K562 (cell line): ENCODE data around the gene TBC1D7. TPM values are rescaled to one million over a fixed set of nuclear protein-coding genes. Genes with fewer than 3 reads are reported as not detected.

Experiments
- ATAC-seq: fragments of 200-7000 bp; cut with Tn5 transposase; 3 replicates; pipeline ENCODE4 v1.9.1; 2020; ENCODE audit warnings: moderate library complexity
- BruUV-seq: library from RNA; stranded (reverse); fragments of 400-500 nt; replicated peaks from 2 replicates; lab custom pipeline; 2021; lab: Mats Ljungman, UMichigan
- CTCF ChIA-PET: fragments of 300-600 bp; formaldehyde crosslinking; extraction: SDS; loops from one replicate; lab custom pipeline; 2021; ENCODE audit warnings: low intra/inter-chr PET ratio; lab: Yijun Ruan, JAX
- POLR2A ChIA-PET: fragments of 300-600, 350-650 bp; sonication (Branson Sonifier 250); formaldehyde crosslinking; extraction: SDS; loops from one replicate; lab custom pipeline; 2021; ENCODE audit warnings: antibody characterized with exemption, inconsistent platforms; lab: Yijun Ruan, JAX
- DNase-seq, 4 experiments: peaks; one replicate each; pipeline versions ENCODE4 v3.0.0 to v3.0.0-alpha.2; 2011 to 2018; ENCODE audit warnings: low spot score in 3 of 4, mixed read lengths in 3 of 4; ENCODE audit errors: extremely low read depth in 1 of 4
- FAIRE-seq: peaks from 2 replicates; lab custom pipeline; 2011; peaks lifted over from hg19 to GRCh38; lab: Jason Lieb, UNC
- H2AFZ ChIP-seq: 2 replicates; pipeline ENCODE4 v1.6.0; 2011; ENCODE audit warnings: low read depth, low read length, control low read depth, inconsistent platforms
- H3K27ac ChIP-seq: fragments of 200-600 bp; 3 replicates; pipeline ENCODE4 v1.8.0; 2011; ENCODE audit warnings: low read depth, mild to moderate bottlenecking, control low read depth, inconsistent platforms, low read length, moderate library complexity, mixed read lengths; ENCODE audit errors: extremely low read depth
- H3K27me3 ChIP-seq, 2 experiments: fragments of 300-600 bp in 1 of 2; 2 replicates in 1 of 2; 3 replicates in 1 of 2; pipeline versions ENCODE4 v1.6.0 to v1.8.0; 2011; ENCODE audit warnings: inconsistent platforms in 2 of 2, low read length in 2 of 2, mild to moderate bottlenecking in 1 of 2, mixed read lengths in 1 of 2, moderate library complexity in 1 of 2; ENCODE audit not compliant: control insufficient read depth in 2 of 2, insufficient read depth in 2 of 2
- H3K36me3 ChIP-seq: fragments of 300-600 bp; 3 replicates; pipeline ENCODE4 v1.8.0; 2011; ENCODE audit warnings: mild to moderate bottlenecking, low read length, inconsistent platforms; ENCODE audit not compliant: control insufficient read depth, insufficient read depth
- H3K4me1 ChIP-seq, 2 experiments: fragments of 200-600 bp in 1 of 2; replicated peaks in 1 of 2; 2 replicates in 1 of 2; 3 replicates in 1 of 2; pipeline versions ENCODE4 v1.5.1 to v1.8.0; 2011; ENCODE audit warnings: inconsistent platforms in 2 of 2, low read length in 2 of 2, mild to moderate bottlenecking in 1 of 2, mixed read lengths in 1 of 2, moderate library complexity in 1 of 2; ENCODE audit not compliant: control insufficient read depth in 2 of 2, insufficient read depth in 2 of 2
- H3K4me2 ChIP-seq: 2 replicates; pipeline ENCODE4 v1.6.1; 2011; ENCODE audit warnings: low read length, control low read depth, inconsistent platforms, mixed read lengths; ENCODE audit not compliant: insufficient read depth
- H3K4me3 ChIP-seq: fragments of 200-600 bp; sonication (generic), shearing (Covaris generic); 2 replicates; pipeline ENCODE4 v1.5.1; 2016; ENCODE audit warnings: control low read depth, inconsistent platforms
- H3K79me2 ChIP-seq: fragments of 200-600 bp; 3 replicates; pipeline ENCODE4 v1.8.0; 2011; ENCODE audit warnings: low read length, inconsistent platforms; ENCODE audit not compliant: control insufficient read depth, insufficient read depth
- H3K9ac ChIP-seq, 2 experiments: 2 replicates each; pipeline versions ENCODE4 v1.6.0 to v1.6.1; 2011; ENCODE audit warnings: low read depth in 2 of 2, low read length in 2 of 2, control low read depth in 1 of 2, inconsistent platforms in 1 of 2, mild to moderate bottlenecking in 1 of 2, mixed read lengths in 1 of 2; ENCODE audit not compliant: insufficient read depth in 1 of 2
- H3K9me1 ChIP-seq: one replicate; pipeline ENCODE4 v1.6.0; 2011; ENCODE audit warnings: inconsistent platforms, mild to moderate bottlenecking, low read length, moderate library complexity; ENCODE audit not compliant: control insufficient read depth, insufficient read depth
- H3K9me3 ChIP-seq: replicated peaks from 2 replicates; pipeline ENCODE4 v1.5.1; 2011; ENCODE audit warnings: low read depth, low read length, inconsistent platforms; ENCODE audit not compliant: control insufficient read depth, insufficient read depth
- H4K20me1 ChIP-seq: replicated peaks from 2 replicates; pipeline ENCODE4 v1.6.1; 2011; ENCODE audit warnings: low read length, inconsistent platforms, mixed read lengths; ENCODE audit not compliant: control insufficient read depth, insufficient read depth
- ETV6 ChIP-seq, 3 experiments: fragments of 150-350 bp in 1 of 3; sonication (generic) in 1 of 3; formaldehyde crosslinking in 1 of 3; IDR thresholded peaks; 2 replicates each; pipeline versions ENCODE4 v1.6.1 to v1.8.0; 2014 to 2022; ENCODE audit warnings: borderline replicate concordance in 2 of 3, low read depth in 2 of 3, antibody characterized with exemption in 1 of 3, low read length in 1 of 3, mild to moderate bottlenecking in 1 of 3, missing genetic modification reagents in 1 of 3
- MAFG ChIP-seq: fragments of 450-650 bp; conservative IDR thresholded peaks from 2 replicates; pipeline ENCODE4 v1.6.1; 2016; ENCODE audit warnings: missing genetic modification characterization, missing compliant biosample characterization
- SOX6 ChIP-seq: fragments of 450-650 bp; IDR thresholded peaks from 2 replicates; pipeline ENCODE4 v1.6.1; 2014; ENCODE audit warnings: mild to moderate bottlenecking
- ZNF263 ChIP-seq: sonication (generic); formaldehyde crosslinking; IDR thresholded peaks from 2 replicates; pipeline ENCODE4 v1.8.0; 2022; ENCODE audit warnings: mild to moderate bottlenecking, missing genetic modification reagents, borderline replicate concordance
- ZNF324 ChIP-seq: fragments of 250-450 bp; sonication (Bioruptor Pico); IDR thresholded peaks from 2 replicates; pipeline ENCODE4 v1.4.0; 2020; ENCODE audit warnings: mild to moderate bottlenecking
- WGBS: fragments of 100-300 bp; shearing (Covaris generic); methylation state at CpG from one replicate; pipeline ENCODE4 v1.1.6; 2016; ENCODE audit warnings: low coverage, mixed read lengths; ENCODE audit not compliant: insufficient coverage; ENCODE audit errors: missing lambda C conversion rate; 5-methylcytosine and 5-hydroxymethylcytosine counted together
- in situ Hi-C: fragments of 300-500 bp; cut with MboI; formaldehyde crosslinking; loops from 4 replicates; pipeline ENCODE4 v1.15.0; 2018; ENCODE audit warnings: inconsistent platforms, mixed read lengths
- intact Hi-C: fragments of 100-400 bp; cut with micrococcal nuclease; formaldehyde crosslinking; loops from 2 replicates; pipeline ENCODE4 v1.14.2; 2022
- polyA plus RNA-seq, 8 experiments: library from polyadenylated mRNA; depleted of rRNA in 4 of 8; stranded (reverse) in 5 of 8; unstranded in 3 of 8; fragments of >200 nt; fragmentation: Nextera tagmentation in 2 of 8; fragmentation: Illumina TruSeq in 1 of 8; extraction: Ambion mirVana in 2 of 8; extraction: Trizol in 1 of 8; gene quantifications; 2 replicates each; pipeline versions ENCODE4 v1.2.1 to v1.2.3, GENCODE V29; 2011 to 2014; ENCODE audit warnings: inconsistent platforms in 1 of 8, missing spikeins in 1 of 8
- total RNA-seq, 7 experiments: library from RNA; depleted of rRNA in 6 of 7; stranded (reverse); fragments of >200 nt in 6 of 7; fragmentation: Illumina TruSeq in 2 of 7; extraction: Trizol in 2 of 7; gene quantifications; 2 replicates each; pipeline versions ENCODE4 v1.2.1 to v1.2.3, GENCODE V29; 2011 to 2021; ENCODE audit warnings: low replicate concordance in 1 of 7
- TF ChIP-seq, protein P1 (sequence below): fragments of 450-650 bp; IDR thresholded peaks from 2 replicates; pipeline ENCODE4 v1.6.1; 2017; ENCODE audit warnings: antibody characterized with exemption, mild to moderate bottlenecking
- TF ChIP-seq, protein P2 (sequence below), 2 experiments: IDR thresholded peaks; 2 replicates each; pipeline ENCODE4 v1.6.1; 2011; ENCODE audit warnings: borderline replicate concordance in 1 of 2, control low read depth in 1 of 2, low read depth in 1 of 2, low read length in 1 of 2, mild to moderate bottlenecking in 1 of 2, mixed read lengths in 1 of 2, moderate library complexity in 1 of 2; ENCODE audit not compliant: insufficient read depth in 1 of 2, insufficient read length in 1 of 2, poor library complexity in 1 of 2, severe bottlenecking in 1 of 2; ENCODE audit errors: extremely low read depth in 1 of 2
- TF ChIP-seq, protein P3 (sequence below), 2 experiments: fragments of 200-800 bp in 1 of 2; sonication (Bioruptor generic) in 1 of 2; sonication (generic) in 1 of 2; formaldehyde crosslinking in 1 of 2; IDR thresholded peaks in 1 of 2; conservative IDR thresholded peaks in 1 of 2; 2 replicates each; pipeline versions ENCODE4 v1.5.0 to v1.6.1; 2016 to 2020; ENCODE audit warnings: missing compliant biosample characterization in 1 of 2, missing genetic modification characterization in 1 of 2, missing genetic modification reagents in 1 of 2
- TF ChIP-seq, protein P4 (sequence below): sonication (generic); formaldehyde crosslinking; IDR thresholded peaks from 2 replicates; pipeline ENCODE4 v1.8.0; 2022; ENCODE audit warnings: missing genetic modification reagents, mild to moderate bottlenecking, moderate library complexity, borderline replicate concordance

The TBC1D7 gene
- total and polyA plus RNA-seq, 9 of the 15 experiments (the other 6 are each of a cell fraction or from before 2014, with no cell fraction given), result 49.4 to 107 (median 61.1) TPM

DNA sequence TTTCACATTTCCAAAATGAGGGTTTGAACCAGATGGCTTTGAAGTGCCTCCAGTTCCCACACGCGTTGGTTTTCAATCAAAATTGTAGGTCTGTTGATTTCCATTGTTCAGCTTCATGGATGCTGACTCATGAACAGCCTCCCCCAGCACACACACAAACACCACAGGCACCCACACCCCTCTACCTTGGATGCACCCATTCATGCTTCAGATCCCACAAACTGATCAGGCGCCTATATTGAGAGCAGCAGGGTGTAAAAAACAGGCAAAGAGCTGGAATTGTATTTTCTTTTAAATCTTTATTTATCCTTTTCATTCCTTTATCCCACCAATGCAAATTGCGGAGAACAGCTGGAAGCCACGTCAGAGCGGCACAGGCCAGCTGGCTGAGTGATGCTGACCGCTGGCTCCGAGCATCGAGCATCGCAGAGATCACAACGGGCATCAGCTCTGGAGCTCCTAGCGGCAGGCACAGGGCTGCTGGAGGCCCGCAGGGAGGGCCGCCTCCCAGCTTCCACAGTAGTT lies 29.3 kb upstream of the TBC1D7 start:
- Histone ChIP-seq H3K4me1 (peaks cover 27 to 65% of the 10 kb centered on the region in 2 experiments), H2AFZ (no peak overlapping the region), H3K9me1 (peaks cover 2% of the 10 kb centered on the region), H3K27ac (no peak overlapping the region), H3K36me3 (no peaks in the 10 kb centered on the region), H3K4me2 (no peak overlapping the region), H3K27me3 (no peaks in the 10 kb centered on the region), H3K9ac (no peak overlapping the region), H3K9me3 (no peaks in the 10 kb centered on the region), H3K79me2 (no peaks in the 10 kb centered on the region), H4K20me1 (peaks cover 10% of the 10 kb centered on the region), H3K4me3 (no peak overlapping the region)
- CTCF ChIA-PET, result no interaction called here
- POLR2A ChIA-PET, result interaction anchor here (0.6 to 0.8 kb wide), 2 partner anchors 15 to 92 kb away, joined by 3 to 6 read pairs; no protein-coding TSS in a partner anchor
- intact Hi-C loops, result no loop called here
- DNase-seq, result peak in 1 of 4 experiments; percentile 32
- in situ Hi-C loops, result no loop called here
- WGBS, result 74% methylated on average over 14 of the region's 14 CpGs
- BruUV-seq, result no TSS peak
- FAIRE-seq, result no peak
- ATAC-seq, result no peak
- no peak for TF ChIP-seq ETV6 (IDR thresholded peaks at IDR 0.05; ENCODE audit: borderline replicate concordance in 1 of 2, low read depth in 2 of 2, low read length in 1 of 2)
- 0 out of 2 replicates have a peak, but pooled peaks have one; percentile 28 for TF ChIP-seq ETV6 (CRISPR knock-in tag; IDR thresholded peaks at IDR 0.05; ENCODE audit: borderline replicate concordance)
- peak; percentile 50; the same call in 1 of the 2 replicates for TF ChIP-seq SOX6
- TF ChIP-seq, protein P1, sequence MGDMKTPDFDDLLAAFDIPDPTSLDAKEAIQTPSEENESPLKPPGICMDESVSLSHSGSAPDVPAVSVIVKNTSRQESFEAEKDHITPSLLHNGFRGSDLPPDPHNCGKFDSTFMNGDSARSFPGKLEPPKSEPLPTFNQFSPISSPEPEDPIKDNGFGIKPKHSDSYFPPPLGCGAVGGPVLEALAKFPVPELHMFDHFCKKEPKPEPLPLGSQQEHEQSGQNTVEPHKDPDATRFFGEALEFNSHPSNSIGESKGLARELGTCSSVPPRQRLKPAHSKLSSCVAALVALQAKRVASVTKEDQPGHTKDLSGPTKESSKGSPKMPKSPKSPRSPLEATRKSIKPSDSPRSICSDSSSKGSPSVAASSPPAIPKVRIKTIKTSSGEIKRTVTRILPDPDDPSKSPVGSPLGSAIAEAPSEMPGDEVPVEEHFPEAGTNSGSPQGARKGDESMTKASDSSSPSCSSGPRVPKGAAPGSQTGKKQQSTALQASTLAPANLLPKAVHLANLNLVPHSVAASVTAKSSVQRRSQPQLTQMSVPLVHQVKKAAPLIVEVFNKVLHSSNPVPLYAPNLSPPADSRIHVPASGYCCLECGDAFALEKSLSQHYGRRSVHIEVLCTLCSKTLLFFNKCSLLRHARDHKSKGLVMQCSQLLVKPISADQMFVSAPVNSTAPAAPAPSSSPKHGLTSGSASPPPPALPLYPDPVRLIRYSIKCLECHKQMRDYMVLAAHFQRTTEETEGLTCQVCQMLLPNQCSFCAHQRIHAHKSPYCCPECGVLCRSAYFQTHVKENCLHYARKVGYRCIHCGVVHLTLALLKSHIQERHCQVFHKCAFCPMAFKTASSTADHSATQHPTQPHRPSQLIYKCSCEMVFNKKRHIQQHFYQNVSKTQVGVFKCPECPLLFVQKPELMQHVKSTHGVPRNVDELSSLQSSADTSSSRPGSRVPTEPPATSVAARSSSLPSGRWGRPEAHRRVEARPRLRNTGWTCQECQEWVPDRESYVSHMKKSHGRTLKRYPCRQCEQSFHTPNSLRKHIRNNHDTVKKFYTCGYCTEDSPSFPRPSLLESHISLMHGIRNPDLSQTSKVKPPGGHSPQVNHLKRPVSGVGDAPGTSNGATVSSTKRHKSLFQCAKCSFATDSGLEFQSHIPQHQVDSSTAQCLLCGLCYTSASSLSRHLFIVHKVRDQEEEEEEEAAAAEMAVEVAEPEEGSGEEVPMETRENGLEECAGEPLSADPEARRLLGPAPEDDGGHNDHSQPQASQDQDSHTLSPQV, result peak; percentile 25; the same call in 1 of the 2 replicates
- TF ChIP-seq, protein P2, sequence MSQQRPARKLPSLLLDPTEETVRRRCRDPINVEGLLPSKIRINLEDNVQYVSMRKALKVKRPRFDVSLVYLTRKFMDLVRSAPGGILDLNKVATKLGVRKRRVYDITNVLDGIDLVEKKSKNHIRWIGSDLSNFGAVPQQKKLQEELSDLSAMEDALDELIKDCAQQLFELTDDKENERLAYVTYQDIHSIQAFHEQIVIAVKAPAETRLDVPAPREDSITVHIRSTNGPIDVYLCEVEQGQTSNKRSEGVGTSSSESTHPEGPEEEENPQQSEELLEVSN (IDR thresholded peaks at IDR 0.05; ENCODE audit: borderline replicate concordance in 1 of 2, extremely low read depth in 1 of 2, insufficient read depth in 1 of 2, insufficient read length in 1 of 2, low read depth in 1 of 2, low read length in 1 of 2, poor library complexity in 1 of 2, severe bottlenecking in 1 of 2), result no peak
- peak; percentile 47; the same call in 1 of the 2 replicates for TF ChIP-seq MAFG
- TF ChIP-seq, protein P3, sequence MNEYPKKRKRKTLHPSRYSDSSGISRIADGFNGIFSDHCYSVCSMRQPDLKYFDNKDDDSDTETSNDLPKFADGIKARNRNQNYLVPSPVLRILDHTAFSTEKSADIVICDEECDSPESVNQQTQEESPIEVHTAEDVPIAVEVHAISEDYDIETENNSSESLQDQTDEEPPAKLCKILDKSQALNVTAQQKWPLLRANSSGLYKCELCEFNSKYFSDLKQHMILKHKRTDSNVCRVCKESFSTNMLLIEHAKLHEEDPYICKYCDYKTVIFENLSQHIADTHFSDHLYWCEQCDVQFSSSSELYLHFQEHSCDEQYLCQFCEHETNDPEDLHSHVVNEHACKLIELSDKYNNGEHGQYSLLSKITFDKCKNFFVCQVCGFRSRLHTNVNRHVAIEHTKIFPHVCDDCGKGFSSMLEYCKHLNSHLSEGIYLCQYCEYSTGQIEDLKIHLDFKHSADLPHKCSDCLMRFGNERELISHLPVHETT (CRISPR knock-in tag; conservative IDR thresholded peaks at IDR 0.05 in 1 of 2, IDR thresholded peaks at IDR 0.05 in 1 of 2), result peak in 1 of 2 experiments; percentile 6; a peak in 1 of 4 replicates
- TF ChIP-seq, protein P4, sequence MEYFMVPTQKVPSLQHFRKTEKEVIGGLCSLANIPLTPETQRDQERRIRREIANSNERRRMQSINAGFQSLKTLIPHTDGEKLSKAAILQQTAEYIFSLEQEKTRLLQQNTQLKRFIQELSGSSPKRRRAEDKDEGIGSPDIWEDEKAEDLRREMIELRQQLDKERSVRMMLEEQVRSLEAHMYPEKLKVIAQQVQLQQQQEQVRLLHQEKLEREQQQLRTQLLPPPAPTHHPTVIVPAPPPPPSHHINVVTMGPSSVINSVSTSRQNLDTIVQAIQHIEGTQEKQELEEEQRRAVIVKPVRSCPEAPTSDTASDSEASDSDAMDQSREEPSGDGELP (CRISPR knock-in tag), result peak; percentile 40; the same call in 1 of the 2 replicates
- TF ChIP-seq ZNF324 (CRISPR knock-in tag), result no peak
- no peak for TF ChIP-seq ZNF263 (CRISPR knock-in tag)
